G401 (cell line): Measurements from ENCODE around the gene ZFYVE9. TPM values are rescaled to one million over a fixed set of nuclear protein-coding genes. Genes with fewer than 3 reads are reported as not detected.

Source experiments
- DNase-seq: peaks from one replicate; pipeline ENCODE4 v3.0.0-alpha.2; 2015; ENCODE audit warnings: low spot score
- in situ Hi-C: cut with HindIII; loops from 2 replicates; pipeline ENCODE4 v1.10.0; 2016; ENCODE audit warnings: low sequenced_read_pairs, mixed read lengths
- total RNA-seq: library from RNA; depleted of rRNA; stranded (reverse); fragments of >200 nt; shearing (Covaris generic); gene quantifications from 2 replicates; pipeline ENCODE4 v1.2.3, GENCODE V29; 2014

Gene ZFYVE9
- total RNA-seq, 1 experiment from 2014 or later = 21.5 TPM

DNA sequence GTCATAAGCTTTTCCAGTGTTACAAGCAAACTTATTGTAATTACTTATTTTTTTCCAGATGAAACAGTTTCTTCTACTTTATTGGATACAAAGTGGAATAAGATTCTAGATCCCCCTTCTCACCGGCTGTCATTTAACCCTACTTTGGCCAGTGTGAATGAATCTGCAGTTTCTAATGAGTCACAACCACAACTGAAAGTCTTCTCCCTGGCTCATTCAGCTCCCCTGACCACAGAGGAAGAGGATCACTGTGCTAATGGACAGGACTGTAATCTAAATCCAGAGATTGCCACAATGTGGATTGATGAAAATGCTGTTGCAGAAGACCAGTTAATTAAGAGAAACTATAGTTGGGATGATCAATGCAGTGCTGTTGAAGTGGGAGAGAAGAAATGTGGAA, 95.5 kb downstream of the ZFYVE9 start:
- in situ Hi-C loops = no loop called here
- DNase-seq = no peak

DNA sequence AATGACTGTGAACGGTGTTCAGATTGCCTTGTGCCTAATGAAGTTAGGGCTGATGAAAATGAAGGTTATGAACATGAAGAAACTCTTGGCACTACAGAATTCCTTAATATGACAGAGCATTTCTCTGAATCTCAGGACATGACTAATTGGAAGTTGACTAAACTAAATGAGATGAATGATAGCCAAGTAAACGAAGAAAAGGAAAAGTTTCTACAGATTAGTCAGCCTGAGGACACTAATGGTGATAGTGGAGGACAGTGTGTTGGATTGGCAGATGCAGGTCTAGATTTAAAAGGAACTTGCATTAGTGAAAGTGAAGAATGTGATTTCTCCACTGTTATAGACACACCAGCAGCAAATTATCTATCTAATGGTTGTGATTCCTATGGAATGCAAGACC, 96.6 kb downstream of the ZFYVE9 start:
- in situ Hi-C loops = no loop called here
- DNase-seq = no peak

DNA sequence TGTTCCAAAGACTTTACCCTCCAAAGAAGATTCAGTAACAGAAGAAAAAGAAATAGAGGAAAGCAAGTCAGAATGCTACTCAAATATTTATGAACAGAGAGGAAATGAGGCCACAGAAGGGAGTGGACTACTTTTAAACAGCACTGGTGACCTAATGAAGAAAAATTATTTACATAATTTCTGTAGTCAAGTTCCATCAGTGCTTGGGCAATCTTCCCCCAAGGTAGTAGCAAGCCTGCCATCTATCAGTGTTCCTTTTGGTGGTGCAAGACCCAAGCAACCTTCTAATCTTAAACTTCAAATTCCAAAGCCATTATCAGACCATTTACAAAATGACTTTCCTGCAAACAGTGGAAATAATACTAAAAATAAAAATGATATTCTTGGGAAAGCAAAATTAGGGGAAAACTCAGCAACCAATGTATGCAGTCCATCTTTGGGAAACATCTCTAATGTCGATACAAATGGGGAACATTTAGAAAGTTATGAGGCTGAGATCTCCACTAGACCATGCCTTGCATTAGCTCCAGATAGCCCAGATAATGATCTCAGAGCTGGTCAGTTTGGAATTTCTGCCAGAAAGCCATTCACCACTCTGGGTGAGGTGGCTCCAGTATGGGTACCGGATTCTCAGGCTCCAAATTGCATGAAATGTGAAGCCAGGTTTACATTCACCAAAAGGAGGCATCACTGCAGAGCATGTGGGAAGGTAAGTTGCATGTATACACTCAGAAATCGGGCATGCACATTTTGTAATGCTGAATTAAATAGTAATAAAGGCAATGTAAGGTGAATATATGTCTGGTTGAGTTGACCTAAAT, 97.2 kb downstream of the ZFYVE9 start:
- in situ Hi-C loops = no loop called here
- no peak for DNase-seq

DNA sequence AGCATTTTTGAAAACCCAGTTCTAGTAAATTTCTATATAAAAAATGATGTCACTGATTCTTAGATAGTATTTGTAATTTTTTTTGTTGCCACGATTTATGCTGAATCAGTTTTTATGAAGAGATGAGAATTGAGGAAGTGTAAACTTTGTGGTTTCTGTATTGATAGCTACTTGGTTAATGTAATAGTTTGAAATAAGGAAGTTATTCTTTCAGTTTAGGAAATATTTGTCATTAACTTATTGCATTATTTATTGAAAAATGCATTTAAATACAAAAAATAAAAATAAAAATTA, 97.8 kb downstream of the ZFYVE9 start:
- no peak for DNase-seq

DNA sequence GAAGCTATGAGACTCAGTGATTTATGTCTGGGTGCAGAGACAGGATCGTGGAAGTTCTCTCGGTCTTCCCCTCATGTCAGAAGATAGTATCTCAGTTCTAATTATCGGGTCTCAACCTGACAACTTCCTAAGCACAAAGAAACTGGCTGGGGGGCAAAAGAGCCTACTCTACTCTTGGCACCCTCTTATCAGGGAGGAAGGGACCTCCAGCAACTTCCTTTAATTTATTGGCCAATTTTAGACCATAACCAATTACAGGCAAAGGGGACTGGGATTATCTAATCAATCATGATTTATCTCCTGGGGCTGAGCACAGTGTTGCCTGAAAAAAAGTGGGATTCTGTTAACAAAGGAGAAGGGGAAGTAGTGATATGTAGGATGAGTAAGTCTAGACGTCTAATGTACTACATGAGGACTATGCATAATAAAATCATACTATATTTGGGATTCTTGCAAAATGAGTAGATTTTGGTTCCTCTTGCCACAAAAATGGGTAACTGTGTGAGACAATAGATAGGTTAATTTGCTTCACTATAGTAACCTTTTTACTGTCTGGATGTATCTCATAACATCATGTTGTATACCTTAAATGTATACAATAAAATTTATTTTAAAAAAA, 98.8 kb downstream of the ZFYVE9 start:
- no peak for DNase-seq
- in situ Hi-C loops = no loop called here

More for the DNA sequence above, 97.8 kb downstream of the ZFYVE9 start:
- in situ Hi-C loops = no loop called here

DNA sequence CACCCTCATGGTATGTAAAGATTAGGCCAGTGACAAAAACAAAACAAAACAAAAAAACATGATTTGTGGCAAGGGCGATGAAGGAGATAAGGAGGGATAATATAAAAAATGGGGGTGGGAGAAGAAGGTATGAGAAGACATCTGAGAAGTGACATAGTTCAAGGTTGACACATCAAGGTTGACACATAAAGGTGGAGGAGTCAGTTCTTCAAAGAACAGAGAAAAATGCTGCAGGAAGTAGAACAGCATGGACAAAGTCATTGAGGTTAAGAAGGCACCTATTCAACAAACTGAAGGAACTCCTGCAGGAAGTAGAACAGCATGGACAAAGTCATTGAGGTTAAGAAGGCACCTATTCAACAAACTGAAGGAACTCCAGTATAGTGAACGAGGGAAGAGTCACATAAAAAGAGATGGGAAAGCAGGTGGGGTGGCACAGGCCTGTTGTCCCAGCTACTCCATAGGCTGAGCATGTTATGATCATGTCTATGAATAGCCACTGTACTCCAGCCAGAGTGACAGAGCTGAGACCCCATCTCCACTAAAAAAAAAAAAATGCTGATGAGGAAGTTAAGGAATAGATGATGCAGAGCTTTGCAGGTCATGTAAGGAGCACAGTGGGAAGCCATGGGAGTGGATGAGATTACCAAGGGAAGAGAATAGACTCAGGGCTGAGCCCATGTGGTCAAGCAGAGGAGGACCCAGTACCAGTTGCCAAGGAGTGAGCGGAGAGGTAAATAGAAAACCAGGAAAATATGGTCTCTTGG, 101.5 kb downstream of the ZFYVE9 start:
- in situ Hi-C loops = no loop called here
- DNase-seq = no peak

DNA sequence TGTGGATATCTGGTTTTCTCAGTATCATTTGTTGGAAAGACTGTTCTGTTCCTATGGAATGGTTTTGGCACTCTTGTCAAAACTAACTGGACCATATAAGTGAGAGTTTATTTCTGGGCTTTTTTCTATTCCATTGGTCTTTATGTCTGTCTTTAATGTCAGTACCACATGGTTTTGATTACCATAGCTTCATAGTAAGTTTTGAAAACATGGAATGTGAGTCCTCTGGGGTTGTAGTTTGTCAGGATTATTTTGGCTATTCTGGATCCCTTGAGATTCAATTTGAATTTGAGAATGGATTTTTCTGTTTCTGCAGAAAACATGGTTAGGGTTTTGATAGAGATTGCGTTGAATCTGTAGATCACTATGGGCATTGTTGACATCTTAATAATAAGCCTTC, 107.9 kb downstream of the ZFYVE9 start:
- DNase-seq = no peak
- in situ Hi-C loops = no loop called here

DNA sequence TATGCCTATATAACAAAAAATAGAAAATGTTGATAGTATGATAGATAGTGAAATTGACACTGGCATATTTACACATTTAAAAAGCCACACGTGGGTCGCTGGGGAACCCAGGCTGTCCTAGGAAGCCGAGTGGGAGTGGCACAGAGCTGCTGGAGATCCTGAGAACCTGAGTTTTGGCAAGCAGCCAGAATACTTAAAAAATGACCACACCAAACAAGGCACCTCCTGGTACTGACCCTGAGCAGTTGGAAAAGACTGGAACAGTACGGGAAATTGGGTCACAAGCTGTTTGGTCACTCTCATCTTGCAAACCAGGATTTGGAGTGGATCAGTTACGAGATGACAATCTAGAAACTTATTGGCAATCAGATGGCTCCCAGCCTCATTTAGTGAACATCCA, 111.5 kb downstream of the ZFYVE9 start:
- in situ Hi-C loops = no loop called here
- DNase-seq = peak; percentile 66

DNA sequence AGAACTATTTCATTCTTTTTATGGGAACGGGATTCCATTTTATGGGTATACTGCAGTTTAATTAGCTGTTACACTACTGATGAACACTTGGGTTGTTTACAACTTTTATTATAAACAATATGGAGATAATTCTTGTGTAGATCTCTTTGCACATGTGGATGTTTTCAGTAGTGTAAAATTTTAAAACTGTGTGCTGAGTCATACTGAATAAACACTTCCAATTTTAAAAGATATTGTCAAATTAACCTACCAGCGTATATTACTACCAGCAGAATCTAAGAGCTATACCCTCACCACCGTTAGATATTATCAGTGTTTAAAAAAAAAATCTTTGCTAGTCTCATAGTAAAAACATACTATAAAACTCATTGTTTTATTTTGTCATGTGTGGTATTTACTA, 118.0 kb downstream of the ZFYVE9 start:
- in situ Hi-C loops = no loop called here
- no peak for DNase-seq

DNA sequence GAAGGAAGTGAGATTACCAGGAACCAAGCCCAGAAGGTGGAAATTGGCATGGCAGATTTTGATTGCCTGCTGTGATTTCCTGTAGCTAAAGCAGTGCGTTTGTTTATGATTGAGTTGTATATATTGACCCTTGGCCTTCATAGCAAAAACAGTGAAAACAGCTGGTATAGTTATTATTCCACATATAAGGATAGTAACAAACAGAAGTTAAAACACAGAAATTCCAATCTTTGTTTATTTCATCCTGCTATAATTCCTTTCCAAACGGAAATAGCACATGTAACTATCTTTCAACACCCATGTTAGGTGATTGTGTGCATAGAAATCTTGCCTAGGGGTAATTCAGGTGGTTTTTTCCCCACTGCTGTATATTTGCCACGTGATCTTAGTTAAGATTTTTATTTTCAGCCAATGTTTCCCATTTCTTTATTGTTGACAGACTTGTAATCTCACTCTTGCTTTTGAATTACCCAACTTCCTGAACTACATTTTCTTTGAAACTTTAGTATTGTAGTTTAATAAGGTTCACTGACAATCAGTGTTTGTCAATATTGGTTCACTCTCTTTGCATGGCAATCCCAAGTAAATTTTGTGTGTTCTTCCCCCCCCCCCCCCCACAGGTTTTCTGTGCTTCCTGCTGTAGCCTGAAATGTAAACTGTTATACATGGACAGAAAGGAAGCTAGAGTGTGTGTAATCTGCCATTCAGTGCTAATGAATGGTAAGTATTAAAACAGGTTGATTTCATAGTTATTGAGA, 121.4 kb downstream of the ZFYVE9 start:
- DNase-seq = no peak
- in situ Hi-C loops = no loop called here

DNA sequence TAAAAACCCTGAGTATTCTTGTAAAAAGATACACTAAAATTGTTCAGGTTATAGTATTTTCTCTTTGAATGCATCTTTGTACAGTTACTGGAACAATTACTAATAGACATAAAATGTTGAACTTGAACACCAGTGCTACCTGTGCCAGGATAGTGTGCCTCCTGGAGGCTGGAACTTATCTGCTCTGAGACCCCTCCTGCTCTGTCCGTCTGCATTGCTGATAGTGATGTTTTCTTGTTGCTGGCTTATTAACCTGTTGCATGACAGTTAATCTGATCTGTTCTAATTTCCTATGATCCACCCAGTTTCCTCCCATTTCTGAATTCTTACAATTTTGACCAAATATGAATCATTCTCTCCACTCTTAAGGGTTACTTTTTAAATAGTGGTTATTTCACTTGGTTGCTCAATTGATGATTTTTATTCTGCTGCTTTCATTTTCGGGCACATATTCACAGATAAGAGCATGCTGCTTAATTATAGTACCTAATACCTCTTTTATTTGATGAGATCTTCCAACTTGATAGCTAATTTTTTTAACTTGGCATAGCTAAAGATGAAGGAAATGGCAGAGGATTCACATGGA, 122.7 kb downstream of the ZFYVE9 start:
- DNase-seq = no peak
- in situ Hi-C loops = no loop called here

DNA sequence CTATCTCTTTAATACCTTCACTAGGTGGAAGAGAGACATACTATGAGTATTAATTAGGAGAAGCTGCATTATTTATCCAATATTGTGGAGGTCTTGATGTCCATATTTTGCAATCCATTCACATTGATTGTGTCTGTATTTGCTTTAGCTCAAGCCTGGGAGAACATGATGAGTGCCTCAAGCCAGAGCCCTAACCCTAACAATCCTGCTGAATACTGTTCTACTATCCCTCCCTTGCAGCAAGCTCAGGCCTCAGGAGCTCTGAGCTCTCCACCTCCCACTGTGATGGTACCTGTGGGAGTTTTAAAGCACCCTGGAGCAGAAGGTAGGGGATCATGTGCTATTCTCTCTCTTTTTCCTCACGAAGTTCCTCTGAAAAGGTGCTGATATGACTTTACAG, 124.6 kb downstream of the ZFYVE9 start:
- in situ Hi-C loops = no loop called here
- no peak for DNase-seq

DNA sequence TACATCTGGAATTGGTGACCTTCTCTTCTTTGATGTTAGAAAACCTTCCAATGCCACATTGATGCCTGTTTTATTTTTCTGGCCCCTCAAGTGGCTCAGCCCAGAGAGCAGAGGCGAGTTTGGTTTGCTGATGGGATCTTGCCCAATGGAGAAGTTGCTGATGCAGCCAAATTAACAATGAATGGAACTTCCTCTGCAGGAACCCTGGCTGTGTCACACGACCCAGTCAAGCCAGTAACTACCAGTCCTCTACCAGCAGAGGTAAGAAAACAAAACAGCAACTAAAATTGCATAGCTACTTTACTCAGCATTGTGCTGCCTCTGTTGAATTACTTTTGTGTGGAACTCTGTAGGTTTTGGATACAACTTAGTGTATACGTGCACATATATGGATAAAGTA, 126.5 kb downstream of the ZFYVE9 start:
- peak; percentile 33 for DNase-seq

DNA sequence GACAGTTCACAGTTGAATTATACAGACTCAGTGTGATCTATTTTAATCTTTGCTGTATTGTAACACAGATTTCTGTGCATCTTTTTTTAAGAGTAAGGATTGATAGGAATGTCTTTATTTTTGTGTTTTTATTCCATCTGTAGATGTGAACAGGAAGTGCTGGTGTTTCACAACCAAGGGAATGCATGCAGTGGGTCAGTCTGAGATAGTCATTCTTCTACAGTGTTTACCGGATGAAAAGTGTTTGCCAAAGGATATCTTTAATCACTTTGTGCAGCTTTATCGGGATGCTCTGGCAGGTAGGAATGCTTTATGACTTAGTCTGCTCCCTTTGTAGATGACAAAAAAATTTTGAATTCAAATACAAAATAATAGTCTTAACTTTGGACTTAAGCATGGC, 139.6 kb downstream of the ZFYVE9 start:
- in situ Hi-C loops = no loop called here
- DNase-seq = no peak

More for the DNA sequence above, 126.5 kb downstream of the ZFYVE9 start:
- in situ Hi-C loops = no loop called here

DNA sequence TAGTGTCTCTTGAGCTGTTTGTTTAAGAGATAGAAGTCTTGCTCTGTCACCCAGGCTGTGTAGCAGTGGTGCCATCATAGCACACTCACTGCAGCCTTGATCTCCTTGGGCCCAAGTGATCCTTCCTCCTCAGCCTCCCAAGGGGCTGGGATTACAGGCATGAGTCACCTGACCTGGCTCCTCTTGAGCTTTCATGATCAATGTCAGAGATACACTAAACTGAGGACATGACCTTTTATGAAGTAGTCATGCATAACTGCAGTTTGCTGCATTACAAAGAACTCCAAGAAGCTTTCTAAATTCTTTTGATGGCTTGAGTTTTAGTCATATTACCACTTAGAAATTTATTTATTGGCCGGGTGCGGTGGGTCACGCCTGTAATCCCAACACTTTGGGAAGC, 146.4 kb downstream of the ZFYVE9 start:
- in situ Hi-C loops = no loop called here
- no peak for DNase-seq

DNA sequence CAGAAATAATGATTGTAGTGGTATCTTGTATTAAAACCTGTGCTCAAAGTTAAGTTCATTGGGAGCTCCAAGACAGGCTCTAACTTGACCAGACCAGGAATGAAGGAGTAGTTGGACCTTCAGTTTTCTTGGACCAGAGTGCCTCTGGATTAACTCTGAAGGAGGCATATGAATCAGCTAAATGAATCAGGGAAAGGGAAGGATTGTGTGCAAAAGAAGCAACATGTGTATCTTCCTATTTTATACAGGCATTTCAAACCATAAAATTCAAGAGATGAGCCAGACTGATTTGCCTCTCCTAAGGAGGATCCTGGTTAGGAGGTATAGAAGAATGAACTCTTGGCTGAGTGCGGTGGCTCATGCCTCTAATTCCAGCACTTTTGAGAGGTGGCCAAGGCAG, 152.7 kb downstream of the ZFYVE9 start:
- in situ Hi-C loops = no loop called here
- no peak for DNase-seq

DNA sequence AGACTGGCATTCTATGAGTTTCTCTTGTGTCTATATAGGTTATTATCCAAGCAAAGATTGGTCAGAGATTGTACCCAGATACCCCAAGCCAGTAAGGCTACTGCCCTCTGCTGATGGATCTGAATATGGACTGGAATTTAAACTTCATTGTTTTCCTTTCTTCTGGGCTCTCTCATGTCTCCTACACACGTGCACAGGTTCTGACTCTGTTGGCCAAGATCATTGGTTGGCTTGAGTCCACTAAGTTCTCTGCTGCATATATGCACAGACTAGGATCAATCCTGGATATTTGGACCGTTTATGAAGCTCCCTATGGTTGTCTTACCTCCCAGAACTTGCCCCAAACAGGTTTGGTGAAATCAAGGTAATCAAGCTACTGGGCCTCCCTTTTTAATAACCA, 154.5 kb downstream of the ZFYVE9 start:
- DNase-seq = peak; percentile 62
- in situ Hi-C loops = no loop called here

DNA sequence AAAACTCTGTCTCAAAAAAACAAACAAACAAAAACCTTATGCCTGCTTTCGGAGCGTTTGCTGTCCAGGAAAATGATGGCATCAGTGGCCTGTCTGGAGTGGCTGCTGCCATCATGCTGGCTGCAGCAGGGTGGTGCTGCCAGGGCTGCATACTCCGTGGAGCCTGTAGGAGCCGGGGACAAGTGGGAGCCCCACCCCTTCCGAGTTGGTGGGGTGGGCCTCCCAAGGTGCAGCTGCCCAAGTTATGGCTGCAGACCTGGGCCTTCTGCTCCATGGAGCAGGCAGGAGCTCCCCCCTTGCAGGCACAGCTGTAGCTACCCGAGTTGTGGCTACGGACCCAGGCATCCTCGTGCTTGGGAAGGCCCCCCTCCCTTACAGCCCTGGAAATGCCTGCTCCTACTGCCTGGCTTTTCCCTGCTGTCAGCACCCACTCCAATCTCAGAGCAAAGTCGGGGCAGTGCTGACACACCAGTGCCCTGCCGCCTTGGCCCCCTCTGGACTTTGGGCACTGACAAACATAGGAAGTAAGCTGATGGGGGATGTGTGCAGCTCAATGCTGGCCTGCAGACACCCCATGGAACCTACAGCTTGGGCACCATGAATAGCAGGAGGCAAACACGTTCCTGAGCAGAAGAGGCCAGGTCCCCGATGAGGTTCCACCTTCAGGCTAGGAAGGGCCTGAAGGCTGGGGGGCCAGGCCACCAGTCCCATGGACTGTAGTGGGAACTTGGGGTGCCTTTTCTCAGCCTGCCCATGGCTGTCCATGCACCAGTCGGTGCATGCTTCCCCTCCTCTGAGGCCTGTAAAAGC, 163.7 kb downstream of the ZFYVE9 start:
- in situ Hi-C loops = no loop called here
- DNase-seq = no peak
